Stomach smooth muscle (tissue), 2 donors: Measurements from ENCODE around the gene VSTM2L.
A peak's percentile ranks its signal among the peaks of the same experiment; 100 is the strongest.

Source experiments
- H3K27ac ChIP-seq: one replicate; pipeline ENCODE4 v1.7.0; 2013; ENCODE audit warnings: mild to moderate bottlenecking, low read length, inconsistent platforms
- H3K27me3 ChIP-seq, 2 donors: one replicate each; pipeline ENCODE4 v1.7.0; 2013; ENCODE audit warnings: low read length in 2 of 2; ENCODE audit not compliant: insufficient read depth in 2 of 2, control insufficient read depth in 1 of 2
- H3K36me3 ChIP-seq, 2 donors: one replicate each; pipeline ENCODE4 v1.7.0; 2013; ENCODE audit warnings: low read length in 2 of 2; ENCODE audit not compliant: control insufficient read depth in 2 of 2, insufficient read depth in 2 of 2
- H3K4me1 ChIP-seq: one replicate; pipeline ENCODE4 v1.7.0; 2013; ENCODE audit warnings: low read length; ENCODE audit not compliant: control insufficient read depth, insufficient read depth
- H3K4me3 ChIP-seq, 2 donors: one replicate each; pipeline ENCODE4 v1.7.0; 2013; ENCODE audit warnings: low read length in 2 of 2
- H3K9ac ChIP-seq, 2 donors: one replicate each; pipeline ENCODE4 v1.7.0; 2013; ENCODE audit warnings: low read length in 2 of 2, mild to moderate bottlenecking in 1 of 2
- H3K9me3 ChIP-seq, 2 donors: one replicate each; pipeline ENCODE4 v1.7.0; 2013; ENCODE audit warnings: low read length in 2 of 2; ENCODE audit not compliant: control insufficient read depth in 2 of 2
- donor health status: healthy.
- donor health status: Pancreatic carcinoma.

Gene VSTM2L

DNA sequence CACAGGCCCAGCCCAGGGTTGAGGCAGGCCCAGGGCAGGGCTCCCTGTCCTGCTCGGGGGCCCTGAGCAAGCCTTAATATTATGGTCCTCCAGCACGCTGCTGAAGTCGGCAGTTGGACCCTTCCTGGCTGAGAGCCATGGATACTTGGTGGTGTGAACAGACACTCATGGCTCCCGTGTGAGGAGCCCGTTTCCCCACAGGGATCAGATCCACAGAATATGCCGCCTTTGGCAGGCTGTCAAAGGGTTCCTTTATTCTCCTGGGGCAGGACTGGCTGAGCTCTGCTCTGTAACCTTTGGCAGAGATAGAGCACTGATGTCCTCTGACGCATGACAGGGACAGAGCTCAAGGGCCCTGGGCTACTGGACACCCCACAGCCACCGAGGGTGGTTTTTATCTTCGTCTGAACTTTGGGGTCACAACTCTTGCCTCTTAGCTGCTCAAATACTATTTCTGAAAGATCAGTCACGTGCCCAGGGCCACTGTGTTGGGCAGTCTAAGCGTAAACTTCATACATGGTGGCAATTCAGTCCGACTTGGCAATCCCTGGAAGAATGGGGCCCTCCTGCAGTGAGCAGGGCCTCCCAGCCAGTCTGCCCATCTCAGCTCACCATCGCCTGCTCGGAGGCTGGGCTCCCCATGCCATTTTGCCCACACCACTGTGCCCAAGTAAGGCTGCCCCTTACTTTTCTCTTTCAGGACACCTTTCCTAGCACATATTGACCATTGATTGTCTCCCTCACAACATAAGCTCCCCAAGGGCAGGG lies 81.3 kb downstream of the VSTM2L start:
- H3K9me3 ChIP-seq: no peaks in the 10 kb centered on the region
- H3K4me3 ChIP-seq: no peak overlapping the region
- peaks cover 21% of the 10 kb centered on the region for H3K4me1 ChIP-seq
- no peak overlapping the region for H3K9ac ChIP-seq
- H3K27me3 ChIP-seq: no peaks in the 10 kb centered on the region
- H3K27ac ChIP-seq: no peak overlapping the region
- H3K36me3 ChIP-seq: peaks cover 2 to 13% of the 10 kb centered on the region in 2 donors

DNA sequence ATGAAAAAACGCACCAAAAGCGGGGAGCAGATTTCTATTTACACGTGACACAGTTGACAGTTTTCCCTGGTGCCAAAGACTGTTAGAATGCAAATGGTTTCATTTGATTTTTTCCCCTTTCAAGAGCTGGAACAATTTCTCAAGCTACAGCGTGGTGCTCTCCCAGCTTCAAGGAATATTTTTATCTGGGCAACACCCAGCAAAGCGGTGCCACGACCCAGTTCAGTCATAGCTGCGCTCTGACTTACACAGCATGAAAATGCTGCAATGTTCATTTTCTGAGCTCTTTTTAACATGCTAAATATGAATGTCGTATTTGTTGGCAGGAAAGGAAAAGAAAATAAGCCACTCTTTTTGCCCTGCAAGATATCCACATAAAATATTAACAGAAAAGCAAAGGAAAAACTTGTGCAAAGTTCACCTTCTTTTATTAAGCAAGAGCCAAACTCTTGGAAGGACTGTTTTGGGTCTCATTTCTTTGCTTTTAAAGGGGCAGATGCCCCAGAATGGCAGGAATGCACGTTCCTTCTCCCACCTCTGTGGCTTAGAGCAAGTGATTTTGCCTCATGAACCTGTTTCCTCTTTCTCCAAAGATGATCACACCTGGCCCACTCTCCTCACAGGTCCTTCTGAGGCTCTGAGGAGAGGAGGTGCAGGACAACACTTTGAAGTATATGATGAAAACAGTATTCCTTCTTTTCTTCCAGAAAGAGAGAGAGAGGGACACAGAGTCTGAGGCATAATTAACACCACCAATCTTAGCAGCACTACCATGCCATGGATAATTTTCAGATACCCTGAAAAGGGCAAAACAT lies 83.3 kb downstream of the VSTM2L start:
- no peaks in the 10 kb centered on the region for H3K27me3 ChIP-seq
- H3K36me3 ChIP-seq: peaks cover 5 to 11% of the 10 kb centered on the region in 2 donors
- H3K9me3 ChIP-seq: no peaks in the 10 kb centered on the region
- no peak overlapping the region for H3K9ac ChIP-seq
- H3K4me1 ChIP-seq: peaks cover 21% of the 10 kb centered on the region
- no peak overlapping the region for H3K27ac ChIP-seq
- H3K4me3 ChIP-seq: no peak overlapping the region

DNA sequence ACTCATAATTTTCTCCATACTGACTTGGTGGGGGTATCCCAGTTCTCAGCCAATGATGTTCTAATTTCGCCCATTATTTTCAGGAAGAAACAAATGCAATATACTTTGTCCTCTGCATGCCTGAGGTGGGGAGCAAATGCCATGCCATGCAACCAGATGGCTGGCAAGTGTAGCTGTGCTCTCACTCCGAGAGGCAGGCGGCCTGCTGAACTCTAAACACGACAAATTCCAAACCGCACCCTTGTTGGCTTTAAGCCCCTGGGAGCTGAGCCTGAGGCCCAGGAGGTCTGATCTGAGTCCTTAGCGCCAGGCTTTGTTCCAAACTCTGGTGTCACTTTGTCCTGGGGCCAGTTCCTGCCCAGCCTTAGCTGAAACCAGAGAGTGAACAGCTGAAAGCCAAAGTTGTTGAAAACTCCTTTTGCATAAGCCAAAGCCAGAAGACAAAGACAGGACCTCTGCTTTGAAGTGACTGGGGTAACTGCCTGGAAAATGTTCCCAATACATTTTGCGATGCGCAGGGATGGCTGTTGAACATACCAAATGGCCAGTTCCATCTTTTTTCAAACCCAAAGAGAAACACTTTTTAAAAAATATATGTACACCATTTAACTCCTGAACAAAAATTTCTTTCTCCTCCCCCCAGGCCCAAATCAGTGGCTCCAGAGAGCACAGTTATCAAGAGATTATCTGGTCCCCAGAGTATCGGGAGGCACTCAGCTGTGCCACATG lies 84.1 kb downstream of the VSTM2L start:
- peaks cover 24% of the 10 kb centered on the region for H3K4me1 ChIP-seq
- no peak overlapping the region for H3K9ac ChIP-seq

DNA sequence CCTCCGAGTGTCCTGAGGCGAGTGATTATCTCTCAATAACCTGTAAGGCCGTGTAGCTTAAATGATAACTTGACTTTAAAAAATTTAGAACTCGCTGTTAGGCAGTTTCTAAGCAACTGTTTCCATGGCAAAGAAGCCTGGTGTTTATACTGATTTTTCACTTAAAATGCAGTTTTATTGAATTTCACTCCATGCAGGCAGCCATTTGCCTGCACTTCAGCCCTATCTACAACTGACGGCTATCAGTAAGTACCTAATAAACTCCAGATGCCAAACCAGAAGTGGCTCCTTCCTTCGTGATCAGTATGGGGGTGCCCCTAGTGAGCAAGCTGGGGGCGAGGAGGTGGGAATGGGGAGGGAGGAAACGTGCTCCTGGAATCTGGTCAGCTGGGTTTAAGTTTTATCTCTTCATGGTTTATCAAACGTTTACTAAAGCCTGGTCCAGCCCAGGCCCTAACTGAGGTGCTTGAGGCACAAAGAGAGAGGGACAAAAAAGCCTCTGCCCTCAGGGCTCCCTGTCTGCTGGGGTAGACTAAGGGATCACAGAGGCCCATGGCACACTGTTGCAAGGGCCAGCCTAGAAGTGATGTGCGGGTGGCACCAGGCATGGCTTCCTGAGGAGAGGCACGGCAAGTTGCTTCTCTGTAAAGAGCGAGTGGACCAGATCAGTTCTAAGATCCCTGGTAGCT lies 84.8 kb downstream of the VSTM2L start:
- Histone ChIP-seq H3K9me3 (no peaks in the 10 kb centered on the region), H3K27me3 (no peaks in the 10 kb centered on the region), H3K4me3 (no peak overlapping the region), H3K9ac (no peak overlapping the region), H3K4me1 (peaks cover 28% of the 10 kb centered on the region), H3K27ac (no peak overlapping the region), H3K36me3 (peaks cover 5 to 8% of the 10 kb centered on the region in 2 donors)

More for the DNA sequence above, 84.1 kb downstream of the VSTM2L start:
- no peak overlapping the region for H3K27ac ChIP-seq
- no peaks in the 10 kb centered on the region for H3K27me3 ChIP-seq
- H3K4me3 ChIP-seq: peak overlapping the region in 1 of 2 donors; percentile 22
- peaks cover 5 to 8% of the 10 kb centered on the region in 2 donors for H3K36me3 ChIP-seq
- H3K9me3 ChIP-seq: no peaks in the 10 kb centered on the region

DNA sequence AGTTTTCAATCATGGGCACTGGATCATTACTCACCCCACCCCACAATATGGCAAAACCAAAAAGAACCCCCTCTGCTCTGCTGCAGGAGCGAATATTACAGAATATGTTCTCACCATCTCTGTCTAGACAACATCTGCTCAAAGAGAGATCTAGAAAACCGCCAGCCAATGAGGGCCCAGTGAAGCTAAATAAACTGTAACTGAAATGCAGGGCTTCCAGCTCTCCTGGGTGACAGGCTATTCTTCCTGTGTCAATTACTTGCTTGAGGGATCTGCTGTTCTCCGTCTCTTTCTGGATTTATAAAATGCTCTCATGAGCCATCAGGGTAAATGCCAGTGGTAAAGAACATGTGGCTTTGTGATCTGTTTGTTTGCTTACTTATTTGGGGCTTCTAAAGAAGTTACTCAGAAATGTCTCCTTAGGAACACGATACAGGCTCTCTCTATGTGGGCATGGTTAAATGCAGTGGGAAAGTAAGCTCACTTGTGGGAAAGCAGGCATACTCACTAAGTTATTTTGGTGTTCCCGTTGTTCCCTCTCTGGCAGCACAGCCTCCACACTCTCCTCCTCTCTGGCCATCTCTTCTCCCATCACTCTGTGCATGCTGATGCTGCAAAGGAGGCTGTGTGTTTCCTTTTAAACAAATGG lies 85.5 kb downstream of the VSTM2L start:
- no peaks in the 10 kb centered on the region for H3K27me3 ChIP-seq
- H3K4me1 ChIP-seq: peaks cover 30% of the 10 kb centered on the region
- no peak overlapping the region for H3K9ac ChIP-seq
- H3K36me3 ChIP-seq: peaks cover 5 to 6% of the 10 kb centered on the region in 2 donors
- no peaks in the 10 kb centered on the region for H3K9me3 ChIP-seq
- H3K27ac ChIP-seq: no peak overlapping the region
- H3K4me3 ChIP-seq: no peak overlapping the region

DNA sequence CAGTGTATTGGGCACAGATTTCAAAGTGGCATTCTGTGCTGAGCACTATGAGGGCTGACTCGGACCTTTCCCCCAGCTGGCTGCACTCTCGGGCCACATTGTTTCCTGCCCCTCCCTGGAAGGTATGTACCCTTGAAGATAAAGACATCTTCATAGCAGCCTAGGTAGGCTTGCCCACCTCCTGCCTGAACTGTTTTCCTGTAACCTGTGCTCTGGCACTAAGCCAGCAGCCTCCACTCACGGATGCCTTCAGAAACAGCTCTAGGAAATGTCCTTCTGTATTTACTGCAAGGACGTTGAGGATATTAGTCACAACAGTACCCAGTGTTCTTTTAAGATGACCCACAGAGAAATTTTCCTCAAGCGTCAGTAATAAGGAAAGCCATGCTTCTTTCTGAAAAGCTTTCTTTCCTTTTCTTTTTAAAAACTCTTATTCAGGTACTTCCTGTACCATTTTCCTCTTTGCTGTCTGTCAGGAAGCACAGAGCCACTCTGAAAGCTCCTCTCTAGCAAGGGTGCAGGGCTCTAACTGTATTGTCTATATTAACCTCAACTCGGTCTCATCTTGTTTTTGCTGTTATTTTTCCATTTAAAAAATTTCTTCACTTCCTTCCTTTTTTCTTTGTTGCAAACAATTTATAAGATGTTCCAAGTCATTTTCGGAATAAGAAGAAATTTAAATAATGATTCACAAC lies 86.8 kb downstream of the VSTM2L start:
- Histone ChIP-seq H3K27ac (no peak overlapping the region), H3K9me3 (no peaks in the 10 kb centered on the region), H3K4me3 (no peak overlapping the region), H3K36me3 (peaks cover 5 to 6% of the 10 kb centered on the region in 2 donors), H3K4me1 (peaks cover 28% of the 10 kb centered on the region), H3K27me3 (no peaks in the 10 kb centered on the region), H3K9ac (no peak overlapping the region)

DNA sequence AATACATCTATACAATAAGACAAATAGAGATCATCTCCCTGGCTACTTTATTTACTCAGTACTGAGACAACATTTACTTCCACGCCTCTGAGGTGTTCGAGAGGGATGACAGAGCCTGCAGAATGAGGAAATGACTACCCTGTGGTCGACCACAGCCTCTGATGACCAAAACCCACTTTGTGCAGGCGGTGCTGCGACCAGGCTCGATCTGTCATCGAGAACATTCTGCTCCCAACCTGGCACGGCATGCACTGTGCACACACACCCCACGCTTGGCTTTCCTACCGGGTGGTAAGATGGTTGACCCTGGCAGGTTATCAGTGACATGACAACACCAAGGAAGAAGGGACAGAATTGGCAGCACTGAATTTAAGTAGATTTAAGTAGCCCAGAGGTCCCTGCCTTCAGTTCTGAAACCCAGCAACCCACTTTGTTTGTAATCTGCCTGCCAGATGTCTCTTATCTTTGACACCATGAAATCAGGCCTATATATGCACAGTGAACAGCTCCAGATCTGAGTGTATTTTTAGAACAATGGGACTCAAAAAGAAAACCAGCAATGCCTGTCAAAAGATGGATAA lies 87.7 kb downstream of the VSTM2L start:
- Histone ChIP-seq H3K27me3 (no peaks in the 10 kb centered on the region), H3K4me1 (peaks cover 28% of the 10 kb centered on the region), H3K4me3 (no peak overlapping the region), H3K9me3 (no peaks in the 10 kb centered on the region), H3K9ac (no peak overlapping the region), H3K27ac (no peak overlapping the region), H3K36me3 (peaks cover 8 to 13% of the 10 kb centered on the region in 2 donors)

DNA sequence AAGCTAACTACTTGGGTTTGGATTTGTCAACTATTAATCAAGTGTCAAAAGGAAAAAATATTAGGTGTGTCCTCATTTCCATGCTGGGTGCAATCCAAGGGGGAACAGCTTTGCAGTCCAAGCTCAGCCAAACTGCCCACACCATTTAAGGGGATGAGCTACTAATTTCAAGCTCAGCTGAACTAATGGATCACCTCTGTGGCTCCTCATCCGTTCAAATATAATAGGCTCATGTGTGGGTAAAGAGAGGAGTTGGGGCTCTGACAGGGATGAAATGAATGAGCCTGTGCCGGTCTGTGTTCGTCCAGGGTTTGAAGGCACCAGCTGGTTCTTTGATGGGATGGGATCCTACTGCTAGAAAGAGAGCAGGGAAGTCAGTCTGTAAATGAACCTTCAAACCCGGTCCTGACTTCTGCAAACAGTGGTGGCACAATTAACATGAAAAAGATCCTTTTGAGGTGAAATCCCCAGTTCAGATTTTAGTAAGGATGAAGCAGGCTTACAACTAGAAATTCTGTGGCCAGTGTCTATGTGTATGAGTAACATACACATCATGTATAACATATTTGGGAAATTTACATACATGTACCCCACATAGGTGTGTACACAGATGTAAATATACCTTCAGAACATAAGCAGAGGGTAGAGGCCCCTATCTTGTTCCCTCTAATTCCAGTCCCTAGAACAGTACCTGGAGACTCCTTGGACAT lies 88.4 kb downstream of the VSTM2L start:
- H3K4me3 ChIP-seq: no peak overlapping the region
- no peaks in the 10 kb centered on the region for H3K27me3 ChIP-seq
- H3K9me3 ChIP-seq: no peaks in the 10 kb centered on the region
- no peak overlapping the region for H3K9ac ChIP-seq
- H3K36me3 ChIP-seq: peaks cover 14 to 20% of the 10 kb centered on the region in 2 donors
- H3K4me1 ChIP-seq: peaks cover 25% of the 10 kb centered on the region
- H3K27ac ChIP-seq: no peak overlapping the region

DNA sequence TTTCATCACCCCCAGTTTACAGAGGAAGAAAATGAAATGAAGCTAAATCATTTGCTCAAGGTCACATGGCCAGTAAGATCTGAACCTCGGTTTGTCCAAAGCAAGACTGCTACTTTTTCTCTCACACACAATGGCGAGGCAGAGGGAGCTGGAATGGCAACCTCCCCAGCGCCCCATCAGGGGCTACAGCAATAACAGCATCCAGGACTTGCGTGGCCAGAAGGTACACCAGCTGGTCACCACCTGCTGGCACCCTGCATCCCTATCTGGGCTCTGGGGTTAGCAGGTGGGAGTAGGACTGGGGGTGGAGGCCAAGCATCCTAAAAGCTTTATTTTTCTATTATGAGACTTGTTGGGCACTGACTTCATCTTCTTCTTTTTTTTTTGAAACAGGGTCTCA lies 89.0 kb downstream of the VSTM2L start:
- H3K36me3 ChIP-seq: peaks cover 20 to 25% of the 10 kb centered on the region in 2 donors
- H3K9me3 ChIP-seq: no peaks in the 10 kb centered on the region
- no peak overlapping the region for H3K4me3 ChIP-seq
- H3K27me3 ChIP-seq: no peaks in the 10 kb centered on the region
- H3K27ac ChIP-seq: no peak overlapping the region
- no peak overlapping the region for H3K9ac ChIP-seq
- peaks cover 19% of the 10 kb centered on the region for H3K4me1 ChIP-seq
